K562 (cell line): ENCODE measurements around the gene MEIKIN. TPM values are rescaled to one million over a fixed set of nuclear protein-coding genes. Genes with fewer than 3 reads are reported as not detected.

ENCODE experiments used
- CBX8 ChIP-seq: fragments of 200-600 bp; sonication (generic); IDR thresholded peaks from 2 replicates; pipeline ENCODE4 v1.6.1; 2012; ENCODE audit warnings: borderline replicate concordance, mixed run types, low read depth, mild to moderate bottlenecking, moderate library complexity, mixed read lengths, low read length, control low read depth, inconsistent platforms; ENCODE audit not compliant: poor library complexity, severe bottlenecking; ENCODE audit errors: extremely low read depth
- GABPA ChIP-seq: fragments of 200-800 bp; sonication (Bioruptor generic); conservative IDR thresholded peaks from 2 replicates; pipeline ENCODE4 v1.6.1; 2016; ENCODE audit warnings: low read depth, missing genetic modification characterization, missing compliant biosample characterization
- GTF2F1 ChIP-seq: IDR thresholded peaks from 2 replicates; pipeline ENCODE4 v1.6.1; 2011; ENCODE audit warnings: low read depth, low read length, improper control_type of control experiment
- ILF3 ChIP-seq: fragments of 450-650 bp; IDR thresholded peaks from 2 replicates; pipeline ENCODE4 v1.6.1; 2018; ENCODE audit warnings: antibody characterized with exemption, mild to moderate bottlenecking, moderate library complexity, borderline replicate concordance
- KLF6 ChIP-seq: fragments of 250-450 bp; sonication (Bioruptor Pico); IDR thresholded peaks from 2 replicates; pipeline ENCODE4 v1.4.0; 2020; ENCODE audit warnings: mild to moderate bottlenecking, moderate library complexity, borderline replicate concordance
- MTA1 ChIP-seq: fragments of 450-650 bp; IDR thresholded peaks from 2 replicates; pipeline ENCODE4 v1.6.1; 2017; ENCODE audit warnings: borderline replicate concordance
- ZNF311 ChIP-seq: fragments of 250-450 bp; sonication (Bioruptor Pico); IDR thresholded peaks from 2 replicates; pipeline ENCODE4 v1.4.0; 2020; ENCODE audit warnings: mild to moderate bottlenecking, moderate library complexity
- ZNF561 ChIP-seq: fragments of 450-650 bp; formaldehyde crosslinking; conservative IDR thresholded peaks from 2 replicates; pipeline ENCODE4 v1.4.0; 2020; ENCODE audit warnings: mild to moderate bottlenecking, moderate library complexity
- ZNF57 ChIP-seq: fragments of 450-650 bp; formaldehyde crosslinking; IDR thresholded peaks from 2 replicates; pipeline ENCODE4 v1.4.0; 2020; ENCODE audit warnings: mild to moderate bottlenecking, moderate library complexity
- ZSCAN32 ChIP-seq: fragments of 450-650 bp; formaldehyde crosslinking; IDR thresholded peaks from 2 replicates; pipeline ENCODE4 v1.4.0; 2020; ENCODE audit warnings: mild to moderate bottlenecking, moderate library complexity
- polyA plus RNA-seq, 8 experiments: library from polyadenylated mRNA; depleted of rRNA in 4 of 8; stranded (reverse) in 5 of 8; unstranded in 3 of 8; fragments of >200 nt; fragmentation: Nextera tagmentation in 2 of 8; fragmentation: Illumina TruSeq in 1 of 8; extraction: Ambion mirVana in 2 of 8; extraction: Trizol in 1 of 8; gene quantifications; 2 replicates each; pipeline versions ENCODE4 v1.2.1 to v1.2.3, GENCODE V29; 2011 to 2014; ENCODE audit warnings: inconsistent platforms in 1 of 8, missing spikeins in 1 of 8
- total RNA-seq, 7 experiments: library from RNA; depleted of rRNA in 6 of 7; stranded (reverse); fragments of >200 nt in 6 of 7; fragmentation: Illumina TruSeq in 2 of 7; extraction: Trizol in 2 of 7; gene quantifications; 2 replicates each; pipeline versions ENCODE4 v1.2.1 to v1.2.3, GENCODE V29; 2011 to 2021; ENCODE audit warnings: low replicate concordance in 1 of 7
- TF ChIP-seq, protein P1 (sequence below), 2 experiments: IDR thresholded peaks in 1 of 2; conservative IDR thresholded peaks in 1 of 2; 2 replicates each; pipeline ENCODE4 v1.6.1; 2016; ENCODE audit warnings: low read depth in 2 of 2, mild to moderate bottlenecking in 1 of 2, missing compliant biosample characterization in 1 of 2, missing genetic modification characterization in 1 of 2, moderate library complexity in 1 of 2
- TF ChIP-seq, protein P2 (sequence below): fragments of 150-350 bp; IDR thresholded peaks from 2 replicates; pipeline ENCODE4 v1.6.1; 2014; ENCODE audit warnings: low read depth, mild to moderate bottlenecking, low read length, borderline replicate concordance
- TF ChIP-seq, protein P3 (sequence below): fragments of 250-450 bp; sonication (Bioruptor Pico); IDR thresholded peaks from 2 replicates; pipeline ENCODE4 v1.9.0; 2021; ENCODE audit warnings: mild to moderate bottlenecking, inconsistent platforms
- TF ChIP-seq, protein P4 (sequence below): sonication (generic); formaldehyde crosslinking; IDR thresholded peaks from 2 replicates; pipeline ENCODE4 v1.8.0; 2022; ENCODE audit warnings: mild to moderate bottlenecking, missing genetic modification reagents, borderline replicate concordance

Gene MEIKIN
- total and polyA plus RNA-seq, 9 of the 15 experiments (the other 6 are each of a cell fraction or from before 2014, with no cell fraction given) = 0.18 TPM; not detected in 8

DNA sequence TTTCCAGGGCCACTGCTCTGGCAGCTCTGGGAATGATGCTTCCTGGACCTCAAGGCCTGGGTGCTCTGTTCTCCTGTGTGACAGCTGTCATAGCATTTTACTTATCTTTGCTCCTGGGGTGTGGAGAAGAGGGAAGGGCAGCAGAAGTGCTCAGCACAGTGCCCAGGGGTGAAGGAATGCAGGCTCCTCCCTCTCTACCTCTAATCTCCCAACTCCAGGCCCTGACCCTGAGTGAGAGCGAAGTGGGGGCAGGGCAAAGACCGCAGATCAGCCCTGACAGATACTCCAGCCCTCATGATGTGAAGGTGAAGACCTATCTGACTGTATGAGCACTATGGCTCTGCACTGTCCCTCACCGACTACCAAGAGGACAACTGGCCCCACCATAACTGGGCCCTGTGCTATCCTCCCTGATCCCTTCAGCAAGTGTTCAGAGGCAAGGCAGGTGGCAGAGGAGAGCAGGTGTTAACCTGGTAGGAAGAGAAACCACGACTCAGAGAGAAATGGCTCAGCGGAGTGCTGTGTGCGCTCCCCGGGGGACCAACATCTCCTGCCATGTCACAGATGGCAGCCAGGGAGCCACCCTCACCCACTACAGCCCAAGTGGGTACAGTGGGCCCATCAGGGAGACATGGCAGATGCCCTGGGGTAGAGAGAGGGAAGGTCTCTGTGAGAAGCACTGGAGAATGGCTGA is 49.2 kb upstream of the MEIKIN start (continued):
- no peak for TF ChIP-seq CBX8
- TF ChIP-seq MTA1 = peak; percentile 78; the same call in 1 of the 2 replicates
- TF ChIP-seq, protein P1, sequence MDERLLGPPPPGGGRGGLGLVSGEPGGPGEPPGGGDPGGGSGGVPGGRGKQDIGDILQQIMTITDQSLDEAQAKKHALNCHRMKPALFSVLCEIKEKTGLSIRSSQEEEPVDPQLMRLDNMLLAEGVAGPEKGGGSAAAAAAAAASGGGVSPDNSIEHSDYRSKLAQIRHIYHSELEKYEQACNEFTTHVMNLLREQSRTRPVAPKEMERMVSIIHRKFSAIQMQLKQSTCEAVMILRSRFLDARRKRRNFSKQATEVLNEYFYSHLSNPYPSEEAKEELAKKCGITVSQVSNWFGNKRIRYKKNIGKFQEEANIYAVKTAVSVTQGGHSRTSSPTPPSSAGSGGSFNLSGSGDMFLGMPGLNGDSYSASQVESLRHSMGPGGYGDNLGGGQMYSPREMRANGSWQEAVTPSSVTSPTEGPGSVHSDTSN (CRISPR knock-in tag; IDR thresholded peaks at IDR 0.05; ENCODE audit: low read depth) = peak; percentile 32; the same call in 1 of the 2 replicates
- TF ChIP-seq, protein P1 (tag; conservative IDR thresholded peaks at IDR 0.05; ENCODE audit: low read depth) = peak; percentile 81
- no peak for TF ChIP-seq ZNF57 (CRISPR knock-in tag)
- no peak for TF ChIP-seq GABPA (tag)
- no peak for TF ChIP-seq ILF3
- TF ChIP-seq, protein P2, sequence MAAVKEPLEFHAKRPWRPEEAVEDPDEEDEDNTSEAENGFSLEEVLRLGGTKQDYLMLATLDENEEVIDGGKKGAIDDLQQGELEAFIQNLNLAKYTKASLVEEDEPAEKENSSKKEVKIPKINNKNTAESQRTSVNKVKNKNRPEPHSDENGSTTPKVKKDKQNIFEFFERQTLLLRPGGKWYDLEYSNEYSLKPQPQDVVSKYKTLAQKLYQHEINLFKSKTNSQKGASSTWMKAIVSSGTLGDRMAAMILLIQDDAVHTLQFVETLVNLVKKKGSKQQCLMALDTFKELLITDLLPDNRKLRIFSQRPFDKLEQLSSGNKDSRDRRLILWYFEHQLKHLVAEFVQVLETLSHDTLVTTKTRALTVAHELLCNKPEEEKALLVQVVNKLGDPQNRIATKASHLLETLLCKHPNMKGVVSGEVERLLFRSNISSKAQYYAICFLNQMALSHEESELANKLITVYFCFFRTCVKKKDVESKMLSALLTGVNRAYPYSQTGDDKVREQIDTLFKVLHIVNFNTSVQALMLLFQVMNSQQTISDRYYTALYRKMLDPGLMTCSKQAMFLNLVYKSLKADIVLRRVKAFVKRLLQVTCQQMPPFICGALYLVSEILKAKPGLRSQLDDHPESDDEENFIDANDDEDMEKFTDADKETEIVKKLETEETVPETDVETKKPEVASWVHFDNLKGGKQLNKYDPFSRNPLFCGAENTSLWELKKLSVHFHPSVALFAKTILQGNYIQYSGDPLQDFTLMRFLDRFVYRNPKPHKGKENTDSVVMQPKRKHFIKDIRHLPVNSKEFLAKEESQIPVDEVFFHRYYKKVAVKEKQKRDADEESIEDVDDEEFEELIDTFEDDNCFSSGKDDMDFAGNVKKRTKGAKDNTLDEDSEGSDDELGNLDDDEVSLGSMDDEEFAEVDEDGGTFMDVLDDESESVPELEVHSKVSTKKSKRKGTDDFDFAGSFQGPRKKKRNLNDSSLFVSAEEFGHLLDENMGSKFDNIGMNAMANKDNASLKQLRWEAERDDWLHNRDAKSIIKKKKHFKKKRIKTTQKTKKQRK = no peak
- no peak for TF ChIP-seq KLF6 (CRISPR knock-in tag)
- TF ChIP-seq, protein P3, sequence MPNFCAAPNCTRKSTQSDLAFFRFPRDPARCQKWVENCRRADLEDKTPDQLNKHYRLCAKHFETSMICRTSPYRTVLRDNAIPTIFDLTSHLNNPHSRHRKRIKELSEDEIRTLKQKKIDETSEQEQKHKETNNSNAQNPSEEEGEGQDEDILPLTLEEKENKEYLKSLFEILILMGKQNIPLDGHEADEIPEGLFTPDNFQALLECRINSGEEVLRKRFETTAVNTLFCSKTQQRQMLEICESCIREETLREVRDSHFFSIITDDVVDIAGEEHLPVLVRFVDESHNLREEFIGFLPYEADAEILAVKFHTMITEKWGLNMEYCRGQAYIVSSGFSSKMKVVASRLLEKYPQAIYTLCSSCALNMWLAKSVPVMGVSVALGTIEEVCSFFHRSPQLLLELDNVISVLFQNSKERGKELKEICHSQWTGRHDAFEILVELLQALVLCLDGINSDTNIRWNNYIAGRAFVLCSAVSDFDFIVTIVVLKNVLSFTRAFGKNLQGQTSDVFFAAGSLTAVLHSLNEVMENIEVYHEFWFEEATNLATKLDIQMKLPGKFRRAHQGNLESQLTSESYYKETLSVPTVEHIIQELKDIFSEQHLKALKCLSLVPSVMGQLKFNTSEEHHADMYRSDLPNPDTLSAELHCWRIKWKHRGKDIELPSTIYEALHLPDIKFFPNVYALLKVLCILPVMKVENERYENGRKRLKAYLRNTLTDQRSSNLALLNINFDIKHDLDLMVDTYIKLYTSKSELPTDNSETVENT = no peak; the same call in 1 of the 2 replicates
- TF ChIP-seq ZSCAN32 (CRISPR knock-in tag) = no peak
- TF ChIP-seq ZNF311 (CRISPR knock-in tag) = no peak
- TF ChIP-seq GTF2F1 = no peak
- TF ChIP-seq, protein P4, sequence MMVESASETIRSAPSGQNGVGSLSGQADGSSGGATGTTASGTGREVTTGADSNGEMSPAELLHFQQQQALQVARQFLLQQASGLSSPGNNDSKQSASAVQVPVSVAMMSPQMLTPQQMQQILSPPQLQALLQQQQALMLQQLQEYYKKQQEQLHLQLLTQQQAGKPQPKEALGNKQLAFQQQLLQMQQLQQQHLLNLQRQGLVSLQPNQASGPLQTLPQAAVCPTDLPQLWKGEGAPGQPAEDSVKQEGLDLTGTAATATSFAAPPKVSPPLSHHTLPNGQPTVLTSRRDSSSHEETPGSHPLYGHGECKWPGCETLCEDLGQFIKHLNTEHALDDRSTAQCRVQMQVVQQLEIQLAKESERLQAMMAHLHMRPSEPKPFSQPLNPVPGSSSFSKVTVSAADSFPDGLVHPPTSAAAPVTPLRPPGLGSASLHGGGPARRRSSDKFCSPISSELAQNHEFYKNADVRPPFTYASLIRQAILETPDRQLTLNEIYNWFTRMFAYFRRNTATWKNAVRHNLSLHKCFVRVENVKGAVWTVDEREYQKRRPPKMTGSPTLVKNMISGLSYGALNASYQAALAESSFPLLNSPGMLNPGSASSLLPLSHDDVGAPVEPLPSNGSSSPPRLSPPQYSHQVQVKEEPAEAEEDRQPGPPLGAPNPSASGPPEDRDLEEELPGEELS = no peak
- no peak for TF ChIP-seq ZNF561 (CRISPR knock-in tag)
